CD4-positive, alpha-beta T cell treated with Interleukin-21 for 1 hour (primary cell): ENCODE data around the gene LACRT.
"Not testable (repeated sequence)": the region's sequence is repeated elsewhere in the genome, so short reads cannot be mapped to it uniquely, and the experiment has no call there.

ENCODE experiments used
- DNase-seq: peaks from one replicate; pipeline ENCODE4 v3.0.0-alpha.2; 2020

LACRT gene, protein sequence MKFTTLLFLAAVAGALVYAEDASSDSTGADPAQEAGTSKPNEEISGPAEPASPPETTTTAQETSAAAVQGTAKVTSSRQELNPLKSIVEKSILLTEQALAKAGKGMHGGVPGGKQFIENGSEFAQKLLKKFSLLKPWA

DNA sequence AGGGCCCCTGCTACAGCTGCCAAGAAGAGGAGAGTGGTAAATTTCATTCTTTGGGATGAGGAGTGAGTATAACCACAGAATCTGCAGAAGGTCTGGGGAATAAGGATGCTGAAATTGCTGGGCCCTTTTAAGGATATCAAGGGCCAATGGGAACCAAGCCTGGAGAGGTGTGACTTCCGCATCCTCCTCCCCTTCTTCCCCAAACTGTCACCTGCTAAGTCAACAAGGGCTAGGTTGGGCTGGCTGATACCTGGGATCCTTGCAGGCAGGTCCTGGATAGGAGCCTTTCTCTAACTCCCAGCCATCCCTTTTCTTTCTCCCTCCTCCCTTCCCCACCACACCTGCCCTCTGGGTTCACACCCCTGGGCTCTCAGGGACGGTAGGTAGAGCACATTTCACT is at the start of gene LACRT:
Gene LACRT (minus strand): TSS at position 101 of the 400 bp plus-strand sequence. CDS start 54 bp downstream, at position 47.
- DNase-seq = no peak

DNA sequence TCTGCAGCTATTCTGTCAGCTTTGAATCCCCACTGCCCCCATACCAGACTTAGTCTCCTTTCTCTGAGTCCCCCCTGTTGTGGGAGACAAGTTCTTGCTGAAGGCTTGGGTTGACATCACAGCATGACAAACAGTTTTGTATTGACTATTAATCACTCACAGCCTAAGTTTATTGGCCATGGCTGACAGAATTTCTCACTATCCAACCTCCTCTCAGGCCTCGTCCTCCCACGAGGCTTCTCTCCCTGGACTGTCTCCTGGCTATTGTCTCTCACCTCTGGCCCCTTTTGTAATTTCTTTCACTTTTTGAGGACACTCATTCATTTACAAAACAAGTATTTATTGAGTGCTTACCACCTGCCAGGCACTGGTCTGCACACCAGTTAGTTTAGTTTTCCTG is 48.7 kb upstream of the LACRT start:
- DNase-seq = no peak

DNA sequence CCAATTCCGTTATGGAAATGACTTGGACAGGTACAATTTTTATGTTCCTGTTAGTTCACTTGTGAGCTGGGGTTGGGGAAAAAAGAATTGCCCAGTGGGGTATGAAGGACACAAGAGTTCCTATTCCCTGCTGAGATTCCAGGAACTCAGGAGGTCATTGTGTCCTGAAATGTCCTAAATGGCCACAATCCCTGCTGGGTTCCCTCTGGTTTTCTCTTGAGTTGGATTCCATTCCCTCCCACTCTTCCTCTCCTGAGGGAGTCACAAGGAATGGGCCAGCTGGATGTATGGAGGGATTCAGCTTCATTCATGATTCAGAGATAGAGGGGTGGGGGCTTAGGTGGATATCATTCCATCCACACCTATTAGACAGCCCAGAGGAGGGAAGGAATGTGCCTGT is 48.0 kb upstream of the LACRT start:
- DNase-seq = no peak

DNA sequence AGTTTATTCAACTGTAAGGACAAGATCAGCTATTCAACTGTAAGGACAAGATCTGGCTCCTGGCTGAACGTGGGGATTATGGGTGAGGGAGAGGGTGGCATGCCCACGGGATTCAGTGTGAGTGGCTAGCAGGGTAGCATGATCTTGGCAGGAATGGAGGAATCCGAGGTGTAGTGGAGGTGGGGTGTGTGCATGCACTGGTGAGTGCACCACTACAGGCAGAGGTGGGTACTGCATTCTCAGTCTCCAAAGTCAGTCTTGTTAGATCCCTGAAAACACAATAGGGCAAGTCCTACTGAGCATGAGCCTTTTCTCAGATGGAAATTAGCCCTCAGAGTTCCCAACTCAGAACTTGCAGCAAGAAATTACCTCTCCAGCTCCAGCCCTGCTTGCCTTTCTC is 45.7 kb upstream of the LACRT start:
- peak; percentile 9 for DNase-seq

DNA sequence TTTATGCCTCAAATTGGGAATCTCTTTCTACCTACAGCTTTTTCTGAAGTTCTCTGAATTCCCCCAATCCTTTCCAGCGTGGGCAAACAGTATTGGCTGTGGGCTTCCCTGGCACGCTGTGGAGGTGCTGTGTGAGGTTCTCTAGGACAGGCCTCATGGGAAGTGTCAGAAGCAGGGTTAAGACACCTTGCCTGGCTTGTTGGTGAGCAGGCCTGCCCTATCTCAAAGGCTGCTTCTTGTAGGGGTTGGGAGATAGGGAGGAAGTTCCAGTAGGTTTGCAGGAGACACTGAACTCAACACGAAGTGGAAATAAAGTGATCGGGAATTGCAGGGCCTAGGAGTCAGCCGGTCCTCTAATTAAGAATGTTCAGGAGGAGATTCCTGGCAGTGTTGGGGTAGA is 43.4 kb upstream of the LACRT start:
- DNase-seq = no peak

DNA sequence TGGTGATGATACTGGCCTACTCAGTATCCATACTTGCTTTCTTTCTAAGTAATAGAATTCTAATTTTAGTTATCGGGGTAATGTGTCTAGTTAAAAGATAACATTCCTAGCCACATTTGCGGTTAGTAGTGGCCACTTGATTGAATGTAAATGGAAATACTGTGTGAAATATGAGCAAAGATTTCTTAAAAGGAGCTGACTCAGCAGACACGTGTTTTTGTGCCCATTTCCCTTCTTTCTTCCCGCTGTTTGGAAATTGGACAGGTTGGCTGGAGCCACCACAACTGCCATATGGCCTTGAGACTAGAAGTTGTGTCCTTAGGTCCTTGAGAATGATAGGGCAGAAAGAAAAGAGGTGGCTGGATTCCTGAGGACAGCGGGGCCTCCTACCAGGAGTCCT is 33.2 kb upstream of the LACRT start:
- DNase-seq = no peak

DNA sequence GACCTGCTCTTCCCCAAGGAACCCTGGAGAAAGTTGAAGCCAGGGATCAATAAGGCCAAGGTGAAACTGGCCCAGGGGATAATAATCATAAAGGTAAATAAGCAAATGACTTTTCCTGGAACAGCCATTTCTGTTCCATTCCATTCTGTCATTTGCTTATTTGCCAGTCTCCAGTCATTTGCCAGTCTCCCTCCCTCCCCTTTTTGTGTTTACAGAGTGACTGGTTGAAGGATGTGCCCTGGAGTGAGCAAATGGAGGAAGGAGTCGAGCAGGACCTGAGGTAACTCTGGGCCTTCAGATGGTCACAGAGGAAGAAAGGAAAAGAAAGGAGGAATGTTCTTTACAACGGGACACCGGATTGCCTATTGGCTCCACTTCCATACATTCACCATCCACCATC is 31.3 kb upstream of the LACRT start:
- DNase-seq = no peak

DNA sequence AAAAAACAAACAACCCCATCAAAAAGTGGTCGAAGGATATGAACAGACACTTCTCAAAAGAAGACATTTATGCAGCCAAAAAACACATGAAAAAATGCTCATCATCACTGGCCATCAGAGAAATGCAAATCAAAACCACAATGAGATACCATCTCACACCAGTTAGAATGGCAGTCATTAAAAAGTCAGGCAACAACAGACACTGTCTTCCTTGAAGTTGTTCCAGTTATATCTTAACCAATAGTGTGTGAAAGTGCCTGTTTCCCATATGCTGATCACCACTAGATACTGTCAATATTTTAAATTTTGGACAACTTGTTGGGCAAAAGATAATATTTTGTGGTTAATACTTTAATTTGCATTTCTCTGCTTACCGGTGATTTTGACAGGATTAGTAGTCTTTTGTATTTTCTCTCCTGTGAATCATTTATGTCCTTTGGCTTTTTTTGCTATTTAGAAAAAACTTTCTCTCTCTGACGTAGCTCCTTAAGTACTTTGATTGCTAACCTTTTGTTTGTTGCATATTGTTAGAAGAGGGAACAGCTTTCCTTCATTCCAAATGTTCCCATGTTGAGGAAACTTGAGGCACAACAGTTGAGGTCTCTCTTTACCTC is 30.4 kb upstream of the LACRT start:
- not testable (repeated sequence) for DNase-seq

DNA sequence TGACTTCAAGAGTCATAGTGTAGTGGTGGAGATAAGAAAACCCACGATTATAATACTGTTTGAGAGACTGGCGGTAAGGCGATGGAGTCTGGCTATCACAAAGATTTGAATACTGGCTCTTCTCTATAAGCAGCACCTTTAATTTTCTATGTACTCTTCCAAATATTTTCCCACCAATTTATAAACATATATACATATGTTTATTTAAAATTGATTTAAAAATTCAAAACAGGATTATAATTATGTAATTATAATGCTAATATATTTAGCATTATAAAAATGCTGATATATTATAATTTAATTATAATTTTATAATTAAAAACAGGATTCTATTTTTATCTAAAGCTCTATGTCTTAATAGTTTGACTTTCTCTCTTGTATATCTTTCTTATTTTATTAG is 28.9 kb upstream of the LACRT start:
- no peak for DNase-seq

DNA sequence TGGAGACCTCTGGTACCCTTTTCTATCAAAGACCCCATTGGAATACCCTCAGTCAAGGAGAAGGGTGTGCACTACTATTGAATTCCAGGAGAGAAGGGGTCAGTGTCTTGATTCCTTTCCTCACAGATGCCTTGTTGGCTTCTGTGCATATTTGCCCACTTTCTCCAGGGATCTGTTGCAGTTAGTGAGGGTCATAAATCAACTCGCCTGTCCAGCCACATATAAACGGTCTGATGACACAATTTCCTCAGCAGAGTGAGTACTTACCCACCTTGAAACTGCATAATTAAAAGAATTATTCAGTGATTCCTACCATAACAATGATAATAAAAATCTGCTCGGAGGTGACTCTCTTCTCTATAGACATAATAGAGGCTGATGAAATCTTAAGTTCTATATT is 27.3 kb upstream of the LACRT start:
- DNase-seq = no peak

DNA sequence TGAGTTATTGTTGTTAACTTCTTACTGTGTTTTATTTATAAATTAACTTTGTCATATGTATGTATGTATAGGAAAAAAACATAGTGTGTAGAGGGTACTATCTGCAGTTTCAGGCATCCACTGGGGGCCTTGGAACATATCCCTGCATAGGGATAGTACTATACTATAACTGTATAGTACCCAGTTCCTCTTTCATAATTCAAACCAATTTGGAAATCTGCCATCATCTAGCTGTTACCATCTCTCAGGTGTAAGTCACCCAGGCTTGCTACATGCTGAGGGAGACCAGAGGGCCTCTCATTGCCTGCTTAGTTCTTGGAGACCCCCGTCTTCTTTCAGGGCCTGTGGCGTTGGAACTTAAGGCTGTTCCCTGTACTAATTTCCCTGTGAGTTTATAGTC is 26.4 kb upstream of the LACRT start:
- DNase-seq = no peak

DNA sequence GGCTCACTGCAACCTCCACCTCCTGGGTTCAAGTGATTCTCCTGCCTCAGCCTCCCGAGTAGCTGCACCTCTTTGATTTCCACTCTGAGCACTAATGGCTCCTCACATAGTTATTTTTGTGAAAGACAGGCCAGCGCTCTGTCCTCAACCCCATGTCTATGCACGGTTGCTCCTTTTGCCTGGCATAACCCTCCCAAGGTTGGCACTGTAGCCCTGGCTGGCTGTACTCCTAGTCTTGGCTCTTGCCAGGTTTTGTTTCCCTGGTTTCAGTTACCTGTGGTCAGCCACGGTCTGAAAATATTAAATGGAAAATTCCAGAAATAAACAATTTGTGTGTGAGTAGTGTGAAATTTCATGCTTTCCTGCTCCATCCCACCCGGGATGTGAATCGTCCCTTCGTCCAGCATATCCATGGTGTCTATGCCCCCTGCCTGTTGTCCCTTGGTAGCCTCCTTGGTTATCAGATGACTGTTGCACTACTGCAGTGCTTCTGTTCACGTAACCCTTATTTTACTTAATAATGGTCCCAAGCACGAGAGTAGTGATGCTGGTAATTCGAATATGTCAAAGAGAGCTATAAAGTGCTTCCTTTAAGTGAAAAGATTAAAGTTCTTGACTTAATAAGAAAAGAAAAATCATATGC is 25.7 kb upstream of the LACRT start:
- DNase-seq = no peak

DNA sequence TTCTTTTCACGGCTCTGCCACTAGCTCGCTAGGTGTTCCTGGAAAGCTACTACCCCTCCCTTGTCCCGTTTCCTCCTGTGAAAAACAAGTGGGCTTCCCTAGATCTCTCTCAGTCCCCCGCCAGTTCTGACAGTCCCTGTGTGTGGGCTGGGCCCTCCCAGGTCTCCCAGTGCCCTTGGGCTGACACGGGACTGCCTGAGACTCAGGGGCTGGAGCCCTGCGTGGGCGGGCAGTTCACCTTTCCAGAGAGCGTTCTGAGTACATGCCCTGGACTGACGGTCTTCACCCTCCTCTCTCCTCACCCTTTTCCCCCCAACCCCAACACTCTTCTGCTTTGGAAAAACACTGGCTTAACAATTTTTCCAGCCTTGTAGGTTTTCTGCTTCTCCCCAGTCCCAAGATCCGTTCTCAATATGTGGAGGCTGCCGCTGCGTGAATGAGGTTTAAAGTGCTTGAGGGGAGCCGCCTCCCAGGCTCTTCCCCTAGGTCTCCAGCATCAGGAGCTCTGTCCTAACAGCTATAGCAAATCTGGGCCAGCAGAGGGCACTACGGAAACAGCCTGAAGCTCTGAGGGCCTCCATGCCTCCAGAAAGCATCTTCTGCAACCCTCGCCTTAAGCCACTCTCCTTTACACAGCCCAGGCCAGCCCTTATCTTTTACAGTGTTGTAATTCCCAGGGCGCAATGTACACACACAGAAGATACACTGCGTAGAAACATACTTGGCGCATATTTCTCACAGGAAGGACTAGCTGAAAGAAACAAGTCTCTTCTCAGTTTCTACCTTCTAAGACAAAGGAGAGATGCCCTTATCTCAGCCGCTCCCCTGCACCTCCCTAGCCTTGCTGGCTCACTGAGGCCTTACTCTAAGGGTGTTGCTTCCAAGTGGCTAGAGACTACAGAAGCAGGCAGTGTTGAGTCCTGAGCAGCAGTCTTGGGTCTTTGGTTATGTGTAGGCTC is 23.9 kb upstream of the LACRT start:
- peak; percentile 39 for DNase-seq

DNA sequence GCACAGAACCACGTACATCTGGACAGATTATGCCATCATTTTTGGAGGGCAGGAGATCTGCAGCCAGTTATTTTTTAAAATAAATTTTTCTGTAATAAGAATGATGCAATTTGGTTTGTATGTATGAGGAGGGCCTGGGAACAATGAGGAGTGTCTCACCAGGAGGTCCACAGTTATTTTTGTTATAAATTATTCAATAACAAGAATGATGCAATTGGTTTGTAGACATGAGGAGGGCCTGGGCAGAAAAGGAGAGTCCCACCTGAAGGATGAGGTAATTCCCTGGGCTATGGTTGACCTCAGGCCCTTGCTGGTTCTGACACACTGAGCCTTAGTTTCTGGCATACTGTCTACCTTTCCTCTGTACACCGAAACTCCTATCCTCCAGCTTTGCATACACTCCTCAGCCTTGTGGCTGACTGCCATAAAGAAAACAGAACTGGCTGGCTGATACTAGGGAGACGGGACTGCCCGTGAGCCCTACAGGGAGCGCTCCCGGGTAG is 22.5 kb upstream of the LACRT start:
- no peak for DNase-seq

DNA sequence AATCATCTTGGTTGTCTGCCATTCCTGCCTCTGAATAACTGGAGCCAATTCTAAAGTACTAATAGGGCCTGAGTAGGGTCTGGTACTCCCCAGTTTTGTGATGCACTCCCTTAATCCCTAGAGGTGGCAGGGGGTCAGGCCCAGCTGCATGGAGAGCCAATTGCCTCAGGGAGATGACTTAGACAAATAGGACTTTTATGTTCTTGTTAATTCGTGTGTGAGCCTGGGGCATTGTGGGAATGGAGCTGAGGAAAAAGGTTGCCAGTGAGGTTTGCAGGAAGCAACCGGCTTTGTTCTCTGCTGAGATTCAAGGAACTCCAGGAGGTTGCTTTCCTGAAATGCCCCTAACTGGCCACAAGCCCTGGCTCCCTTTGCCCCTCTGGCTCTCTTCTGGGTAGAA is 20.2 kb upstream of the LACRT start:
- no peak for DNase-seq

DNA sequence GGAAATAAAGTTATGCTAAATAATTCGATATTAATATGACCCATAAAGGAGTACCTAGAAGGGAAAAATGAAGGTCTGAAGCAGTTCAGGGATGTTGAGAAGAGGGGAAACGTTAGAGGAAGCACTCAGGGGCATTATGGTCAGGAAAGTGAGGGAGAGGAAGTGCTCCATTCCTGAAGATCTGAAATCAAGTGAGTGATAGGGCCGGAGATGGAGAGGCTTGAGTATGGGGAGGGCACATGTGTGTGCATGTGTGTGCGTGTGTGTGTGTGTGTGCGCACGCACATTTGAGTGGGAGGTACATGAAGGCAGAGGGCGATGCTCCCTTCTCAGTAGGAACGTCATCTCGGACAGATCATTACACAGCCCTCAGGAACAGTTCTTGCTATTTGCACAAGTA is 18.3 kb upstream of the LACRT start:
- DNase-seq = no peak

DNA sequence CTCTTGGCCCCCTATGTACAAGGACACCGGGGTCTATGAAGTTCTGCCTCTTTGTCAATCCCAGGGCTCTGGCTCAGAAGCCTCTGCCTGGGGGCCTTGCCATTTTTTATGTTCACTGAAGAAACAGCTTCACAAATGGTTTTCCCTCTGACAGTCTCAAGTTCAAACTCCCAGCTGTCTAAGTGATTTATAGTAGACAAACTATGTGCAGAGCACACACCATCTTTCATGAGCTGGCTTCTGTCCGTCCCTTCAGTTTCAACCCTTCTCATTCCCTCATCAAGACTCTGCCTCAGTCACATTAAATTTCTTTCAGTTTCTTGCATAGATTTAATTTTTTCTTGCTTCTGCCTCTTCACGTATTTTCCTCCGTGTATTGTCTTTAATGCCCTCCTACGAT is 16.2 kb upstream of the LACRT start:
- no peak for DNase-seq

DNA sequence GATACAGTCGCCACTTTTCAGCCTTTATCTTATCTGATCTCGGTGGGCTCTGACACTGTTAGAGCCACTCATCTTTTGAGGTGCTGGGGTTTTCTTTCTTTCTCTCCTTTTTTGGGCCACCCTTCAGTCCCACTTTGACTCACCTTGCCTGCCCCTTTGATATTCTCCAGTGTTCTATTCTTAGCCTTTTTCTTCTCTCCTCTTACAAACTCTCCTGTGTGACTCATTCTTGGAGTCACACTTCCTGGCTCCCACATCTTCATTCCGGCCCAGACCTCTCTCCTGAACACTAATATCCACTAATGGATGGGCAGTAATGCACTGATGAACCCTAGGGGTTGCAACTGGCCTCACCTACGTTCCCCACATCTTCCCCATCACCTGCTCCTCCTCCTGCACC is 15.7 kb upstream of the LACRT start:
- no peak for DNase-seq

DNA sequence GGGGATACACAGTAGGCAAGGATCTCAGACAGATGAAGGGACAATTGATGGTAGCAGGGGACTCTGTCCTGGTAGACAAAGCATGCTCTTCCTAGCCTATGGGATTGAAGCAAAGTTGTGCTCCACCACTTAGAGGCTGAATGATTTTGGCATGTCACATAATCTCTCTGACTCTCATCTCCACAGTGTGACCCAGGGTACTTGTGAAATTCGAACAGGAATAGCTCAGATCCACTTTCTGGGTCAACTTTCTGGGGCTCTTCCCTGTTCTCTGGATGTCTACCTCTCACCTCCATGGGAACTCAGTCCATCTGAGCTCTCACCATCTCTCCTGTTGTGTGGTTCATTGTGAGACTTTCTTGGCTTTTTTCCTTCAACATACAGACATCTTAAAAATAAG is 15.1 kb upstream of the LACRT start:
- no peak for DNase-seq

DNA sequence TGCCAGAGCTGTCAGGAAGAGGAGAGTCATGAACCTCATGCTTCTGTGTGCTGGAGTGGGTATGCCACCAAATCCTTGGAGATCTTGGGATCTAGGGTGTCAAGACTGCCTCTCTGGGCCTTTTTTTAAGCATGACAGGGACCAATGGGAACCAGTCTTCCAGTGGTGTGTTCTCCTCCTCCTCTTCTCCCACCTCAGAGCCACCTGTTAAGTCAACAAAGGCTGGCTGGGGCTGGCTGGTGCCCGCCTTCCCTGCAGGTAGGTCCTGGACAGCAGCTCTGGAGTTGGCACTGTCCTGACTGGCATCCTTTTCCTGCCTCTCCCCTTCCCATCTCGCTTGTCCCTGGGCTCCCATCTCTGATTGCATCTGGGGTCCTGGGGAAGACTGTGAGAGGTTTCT is 13.6 kb upstream of the LACRT start, which contains the start of gene DCD:
Gene DCD (minus strand): TSS at position 101 of the 400 bp plus-strand sequence. CDS start 62 bp downstream, at position 39.
- no peak for DNase-seq

DNA sequence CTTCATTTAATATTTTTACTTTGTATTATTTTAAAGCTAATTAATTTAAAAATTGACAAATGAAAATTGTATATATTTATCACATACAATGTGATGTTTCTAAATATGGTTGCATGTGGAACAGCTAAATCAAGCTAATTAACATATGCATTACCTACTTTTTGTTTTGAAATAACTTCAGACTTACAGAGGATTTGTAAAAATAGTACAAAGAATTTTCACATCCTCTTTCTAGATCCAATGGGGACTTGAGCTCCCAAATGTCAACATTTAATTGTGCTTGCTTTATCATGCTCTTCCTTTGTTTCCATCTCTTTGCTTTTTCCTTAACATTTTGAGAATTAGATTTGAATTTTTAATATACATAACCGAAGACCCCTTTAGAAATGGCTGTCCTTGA is 6.9 kb upstream of the LACRT start:
- DNase-seq = no peak

DNA sequence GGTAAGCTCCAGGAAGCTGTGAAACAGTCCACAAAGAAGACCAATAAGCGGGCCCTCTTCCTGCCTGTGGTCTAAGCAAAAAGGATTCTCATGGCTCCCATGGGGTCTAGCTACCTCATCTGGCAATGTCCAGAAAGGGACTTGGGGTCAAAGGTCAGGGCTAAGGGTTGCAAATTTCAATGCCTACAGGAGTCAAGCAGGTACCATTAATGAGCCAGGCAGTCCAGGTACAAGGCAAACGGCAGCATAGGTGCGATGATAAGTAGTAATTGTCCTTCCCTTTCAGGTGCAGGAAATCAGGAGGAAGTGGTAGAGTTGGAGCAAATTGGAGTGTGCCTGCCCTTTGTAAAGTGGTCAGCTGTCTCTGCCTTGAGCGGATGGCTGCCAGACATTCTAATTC is 6.4 kb upstream of the LACRT start:
- DNase-seq = no peak

DNA sequence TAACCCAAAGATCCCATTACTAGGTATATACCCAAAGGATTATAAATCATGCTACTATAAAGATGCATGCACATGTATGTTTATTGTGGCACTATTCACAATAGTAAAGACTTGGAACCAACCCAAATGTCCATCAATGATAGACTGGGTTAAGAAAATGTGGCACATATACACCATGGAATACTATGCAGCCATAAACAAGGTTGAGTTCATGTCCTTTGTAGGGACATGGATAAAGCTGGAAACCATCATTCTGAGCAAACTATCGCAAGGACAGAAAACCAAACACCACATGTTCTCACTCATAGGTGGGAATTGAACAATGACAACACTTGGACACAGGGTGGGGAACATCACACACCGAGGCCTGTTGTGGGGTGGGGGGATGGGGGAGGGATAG is 4.4 kb upstream of the LACRT start:
- DNase-seq = not testable (repeated sequence)
